ENCODE data around the gene PRSS38.

The PRSS38 gene

DNA sequence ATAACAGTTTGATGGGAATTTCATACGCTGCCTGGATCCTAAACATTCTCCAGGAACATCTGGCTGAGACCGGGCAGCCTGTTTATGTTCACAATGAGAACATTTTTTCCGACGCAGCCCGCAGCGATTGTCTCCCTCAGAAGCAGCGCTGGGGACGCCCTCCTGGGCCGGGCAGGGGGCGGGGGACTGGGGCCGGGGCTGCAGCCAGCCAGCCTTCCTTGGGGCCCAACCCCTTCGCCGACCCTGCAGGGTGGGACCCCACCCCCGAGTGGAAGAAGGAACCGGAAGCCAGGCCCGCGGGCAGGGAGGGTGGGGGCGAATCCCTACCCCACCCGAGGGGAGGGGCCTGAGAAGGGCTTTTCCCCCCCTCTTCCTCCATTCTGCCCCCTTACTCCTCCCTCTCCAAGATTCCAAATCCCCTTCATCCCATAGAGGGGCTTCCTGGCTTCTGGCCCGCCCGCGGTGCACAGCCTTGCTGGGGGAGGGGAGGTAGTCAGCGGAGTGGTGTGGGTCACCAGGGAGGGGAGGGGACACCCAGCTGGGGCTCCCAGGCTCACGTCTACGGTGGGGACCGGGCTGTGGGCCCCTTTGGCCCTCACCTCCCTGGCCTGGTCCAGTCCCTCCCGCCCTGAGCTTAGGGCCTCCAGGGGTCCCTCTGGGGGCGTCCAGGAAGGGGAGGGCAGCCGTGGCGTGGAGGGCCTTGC, 71.7 kb downstream of the PRSS38 start:
- no peak for DNase-seq

DNA sequence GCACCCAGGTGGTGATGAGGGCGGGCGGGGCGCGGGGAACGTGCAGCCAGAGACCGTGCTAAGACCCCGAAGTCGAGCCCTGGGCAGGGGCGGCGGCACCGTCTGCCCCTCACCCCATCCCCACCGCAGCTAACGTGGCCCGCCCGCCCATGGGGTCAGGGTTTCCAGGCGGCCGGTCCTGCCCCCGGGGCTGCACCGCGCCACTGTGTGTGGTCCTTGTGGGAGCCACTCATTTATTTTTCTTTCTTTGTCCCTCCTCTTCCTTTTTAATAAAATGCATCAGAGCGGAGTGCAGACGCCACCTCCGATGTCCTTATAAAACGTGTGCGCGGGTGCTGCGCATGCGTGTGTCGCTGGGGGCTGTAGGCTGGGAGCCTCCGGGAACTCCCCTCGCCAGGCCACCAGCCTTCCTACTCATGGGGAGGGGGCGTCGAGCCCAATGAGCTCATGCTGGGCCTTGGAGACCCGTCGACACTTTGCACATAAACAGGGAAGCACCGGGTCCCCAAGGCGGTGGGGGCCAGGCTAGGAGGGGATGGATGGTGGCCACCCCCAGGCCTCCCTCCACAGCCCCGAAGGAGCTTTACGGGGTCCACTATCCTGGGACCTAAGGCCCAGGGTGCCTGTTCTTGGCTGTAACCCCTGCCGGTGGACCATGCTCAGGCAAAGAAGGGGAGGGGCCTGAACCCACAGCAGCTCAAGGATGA, 72.4 kb downstream of the PRSS38 start:
- DNase-seq, result no peak

DNA sequence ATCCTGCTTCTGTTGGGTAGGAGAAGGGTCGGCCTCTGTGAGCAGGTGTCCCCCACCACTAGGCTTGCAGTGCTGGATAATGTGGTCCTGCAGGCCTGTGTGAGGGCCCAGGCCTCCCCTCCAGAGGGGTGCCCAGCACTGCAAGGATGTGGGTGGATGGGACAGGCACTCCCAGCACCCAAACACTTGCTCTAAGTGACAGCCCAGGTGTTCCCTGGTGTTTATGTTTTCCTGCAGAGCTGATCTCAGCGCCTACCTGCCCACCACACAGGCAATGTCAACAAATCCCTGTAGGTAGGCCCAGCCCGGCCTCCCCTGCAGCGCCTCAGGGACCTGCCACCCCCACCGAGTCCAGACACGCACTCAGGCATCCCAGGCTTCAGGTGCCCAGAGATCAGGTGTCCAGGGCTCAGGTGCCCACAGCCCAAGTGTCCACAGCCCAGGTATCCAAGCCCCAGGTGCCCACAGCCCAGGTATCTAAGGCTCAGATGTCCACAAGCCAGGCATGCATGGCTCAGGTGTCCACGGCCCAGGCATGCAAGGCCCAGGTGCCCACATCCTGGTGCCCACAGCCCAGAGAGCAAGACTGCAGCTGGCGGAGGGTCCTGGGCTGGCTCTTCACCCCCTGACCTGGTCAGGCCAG, 73.0 kb downstream of the PRSS38 start:
- no peak for DNase-seq

DNA sequence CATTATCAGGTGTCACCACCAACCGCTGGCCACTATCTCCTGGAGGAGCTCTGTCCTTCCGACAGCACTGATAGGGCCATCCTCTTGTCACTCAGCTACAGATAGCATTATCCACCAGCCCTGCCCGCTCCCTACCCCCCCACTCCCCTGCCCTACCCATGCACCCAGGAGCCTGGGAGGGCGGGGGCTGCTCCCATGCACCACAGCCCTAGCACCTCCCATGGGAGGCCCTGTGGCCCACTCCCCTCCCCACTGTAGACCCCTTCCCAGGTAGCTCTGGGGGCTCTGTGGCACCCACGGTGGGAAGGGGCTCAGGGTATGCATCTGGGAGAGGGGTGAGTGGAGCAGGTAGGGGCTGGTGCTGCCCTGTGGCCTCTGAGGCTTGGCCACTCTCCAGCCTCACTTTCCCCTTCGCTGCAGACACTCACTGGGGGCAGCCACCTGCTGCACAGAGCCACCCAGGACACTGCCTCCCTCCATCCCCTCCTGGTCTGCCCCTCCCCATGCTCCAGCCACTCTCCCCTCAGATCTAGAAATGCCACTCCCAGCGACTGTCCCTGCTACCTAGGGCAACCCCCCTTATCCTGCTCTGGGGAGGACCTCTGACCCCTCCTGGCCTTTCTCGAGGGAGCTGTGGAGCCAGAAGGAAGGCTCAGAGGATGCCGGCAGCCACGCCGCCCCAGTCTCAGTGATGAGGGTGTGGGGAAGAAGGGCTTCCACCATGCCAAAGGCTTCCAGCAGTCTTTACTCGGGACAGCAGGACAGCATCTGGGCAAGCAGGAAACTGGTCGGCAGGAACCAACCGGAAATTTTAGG, 73.8 kb downstream of the PRSS38 start:
- DNase-seq, result no peak

- DNase-seq, result no peak
These were observed 74.5 kb downstream of the PRSS38 start for GRCh38 chr1:227889863-227890405.

DNA sequence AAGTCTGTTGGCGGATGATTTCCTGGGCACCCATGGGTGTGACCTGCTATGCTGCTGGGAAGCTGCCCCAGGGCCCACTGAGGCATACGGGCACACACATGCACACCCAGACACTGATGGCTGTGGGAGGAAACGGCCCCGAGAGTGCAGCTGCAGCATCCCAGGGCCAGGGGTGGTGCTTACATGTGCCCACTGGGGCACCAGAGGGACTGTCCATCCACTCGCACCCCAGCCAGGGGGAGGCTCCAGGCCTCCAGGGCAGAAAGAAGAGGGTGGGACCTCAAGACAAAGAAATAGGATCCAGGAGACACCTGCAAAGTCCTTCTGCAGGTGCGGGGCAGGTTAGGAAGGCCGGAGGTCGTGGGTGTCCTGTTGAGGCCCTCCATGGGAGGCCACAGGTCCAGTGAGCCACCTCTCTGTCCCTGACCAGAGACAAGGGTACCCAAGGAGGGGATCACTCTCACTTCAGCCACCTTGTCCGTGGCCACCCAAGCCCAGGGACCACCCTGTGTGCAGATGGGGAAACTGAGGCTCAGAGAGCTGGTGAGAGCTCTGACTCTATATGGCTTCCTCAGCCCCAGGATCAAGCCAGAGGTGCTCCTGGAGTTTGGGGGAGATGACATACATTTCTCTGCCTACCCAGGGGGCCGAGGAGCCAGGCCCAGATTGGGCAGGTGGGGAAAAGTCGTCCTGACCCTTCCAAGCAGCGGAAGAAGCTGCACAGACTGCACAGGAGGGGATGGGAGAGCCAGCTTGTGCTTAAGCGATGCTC, 75.2 kb downstream of the PRSS38 start:
- DNase-seq, result no peak

- no peak for DNase-seq
These were observed 75.9 kb downstream of the PRSS38 start for GRCh38 chr1:227891223-227891954.

DNA sequence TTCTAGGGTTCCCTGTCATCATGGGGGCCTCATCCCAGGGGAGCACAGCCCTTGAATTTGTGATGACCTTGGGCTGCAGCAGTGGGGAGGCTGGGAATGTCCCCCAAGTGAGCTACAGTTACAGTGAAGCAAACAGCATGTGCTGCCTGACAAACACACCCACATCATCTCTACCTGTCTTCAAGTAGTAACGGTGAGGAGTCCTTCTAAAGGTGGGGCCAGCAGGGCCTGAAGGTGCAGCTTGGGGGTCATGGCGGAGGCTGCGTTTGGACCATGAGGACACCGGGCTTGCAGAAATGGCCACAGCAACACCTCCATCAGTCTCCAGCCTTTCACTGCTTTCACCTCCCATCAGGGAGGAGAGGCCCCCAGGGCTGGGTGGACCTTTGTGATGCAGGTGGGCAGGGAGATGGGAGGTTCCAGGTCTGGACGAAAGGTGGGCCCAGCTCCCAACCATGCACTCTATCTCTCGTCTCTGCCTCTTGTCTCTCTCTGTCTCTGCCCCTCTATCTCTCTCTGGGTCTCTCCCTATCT, 76.5 kb downstream of the PRSS38 start:
- DNase-seq, result no peak

DNA sequence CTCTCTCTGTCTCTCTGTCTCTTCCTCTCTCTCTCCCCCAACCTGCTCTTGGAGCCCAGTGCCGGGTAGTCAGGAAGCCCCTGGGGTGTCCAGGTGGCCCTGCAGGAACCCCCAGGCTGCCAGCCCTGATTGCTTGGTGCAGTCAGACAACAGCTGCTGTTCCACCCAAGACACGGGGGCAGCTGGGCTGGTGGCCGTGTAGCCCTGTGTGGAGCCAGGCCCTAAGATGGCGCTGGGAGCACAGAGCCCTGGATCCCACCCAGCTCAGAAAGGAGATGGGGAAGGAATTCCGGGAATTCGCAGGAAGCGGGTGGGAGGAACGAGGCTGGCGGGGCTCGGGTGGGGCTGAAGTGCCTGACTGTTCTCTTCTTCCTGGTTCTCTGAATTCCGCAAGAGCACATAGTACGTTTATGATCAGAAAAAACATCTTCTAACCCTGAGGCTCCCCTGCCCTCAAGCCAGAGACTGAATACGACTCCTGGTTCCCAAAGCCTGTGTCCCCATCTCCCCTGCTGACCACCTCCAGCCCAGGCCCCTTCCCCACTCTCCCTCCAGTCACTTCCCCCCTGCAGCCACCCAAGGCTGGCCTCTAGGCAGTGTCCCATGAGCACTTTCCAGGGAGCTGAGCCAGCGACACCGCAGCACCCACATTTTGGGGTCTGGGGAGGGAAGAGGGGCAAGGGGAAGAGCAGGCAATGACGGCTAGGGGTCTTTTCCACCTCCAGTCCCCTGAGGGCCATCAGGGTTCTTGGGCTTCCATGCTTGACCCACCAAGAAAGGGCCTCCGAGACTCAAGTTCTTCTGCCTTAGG, 77.2 kb downstream of the PRSS38 start:
- DNase-seq, result no peak

DNA sequence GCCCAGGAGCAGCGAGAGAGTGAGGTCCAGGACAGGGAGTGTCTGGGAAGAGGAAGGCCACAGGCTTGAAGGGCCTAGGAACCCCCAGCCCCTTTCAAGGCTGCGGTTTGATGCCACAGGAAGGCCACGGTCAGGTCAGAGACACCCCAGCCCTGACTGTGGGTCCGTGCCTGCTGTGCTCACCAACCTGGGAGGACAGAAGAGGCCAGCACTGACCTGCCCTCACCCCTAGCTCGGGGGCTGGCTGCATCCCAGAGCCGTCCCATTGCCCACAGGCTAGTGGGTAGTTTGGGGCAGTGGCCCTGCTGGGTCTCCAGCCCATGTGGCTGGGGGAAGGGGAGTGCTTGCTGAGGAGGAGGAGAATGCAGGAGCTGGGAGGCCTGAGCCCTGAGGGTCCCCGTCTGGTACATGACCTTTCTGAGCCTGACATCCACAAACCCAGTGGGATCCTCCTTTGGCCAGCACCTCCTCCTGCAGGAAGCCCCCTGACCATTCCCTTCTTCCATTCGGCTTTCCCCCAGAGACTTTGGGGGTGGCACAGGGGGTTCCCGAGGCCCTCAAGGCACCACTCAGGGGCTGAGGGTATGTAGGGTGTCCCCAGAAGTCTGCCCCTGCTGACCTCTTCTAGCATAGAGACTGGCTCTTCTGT, 77.9 kb downstream of the PRSS38 start:
- DNase-seq, result no peak

DNA sequence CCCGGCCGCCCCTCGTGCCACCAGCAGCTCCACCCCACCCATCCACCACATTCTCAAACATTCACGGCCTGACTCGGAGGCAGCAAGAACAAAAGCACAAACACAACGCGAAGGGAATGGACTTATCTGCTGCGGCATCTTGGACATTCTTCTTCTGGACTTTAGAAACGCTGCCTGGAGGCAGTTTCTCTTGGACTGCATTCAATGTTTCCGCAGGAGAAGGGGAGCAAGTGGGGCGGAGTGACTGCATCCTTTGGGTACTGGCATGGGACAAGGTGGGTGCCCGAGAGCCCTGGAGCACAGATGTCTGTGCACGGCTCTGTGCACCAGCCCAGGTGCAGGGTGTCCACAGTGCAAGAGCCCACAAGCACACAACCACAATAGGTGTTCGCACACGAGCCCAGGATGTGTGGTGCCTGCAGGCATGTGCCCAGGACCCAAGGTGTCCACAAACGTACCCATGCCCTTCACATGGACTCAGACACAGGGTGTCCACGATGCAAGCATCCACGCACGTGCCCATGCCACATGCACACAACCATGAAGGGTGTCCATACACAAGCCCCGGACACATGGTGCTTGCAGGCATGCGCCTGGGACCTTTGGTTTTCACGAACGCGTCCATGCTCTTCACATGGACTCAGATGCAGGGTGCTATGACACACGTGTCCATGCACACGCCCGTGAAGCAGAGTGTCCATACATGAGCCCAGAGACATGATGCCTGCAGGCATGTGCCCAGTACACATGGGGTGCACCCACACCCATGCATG, 78.7 kb downstream of the PRSS38 start:
- DNase-seq, result no peak

DNA sequence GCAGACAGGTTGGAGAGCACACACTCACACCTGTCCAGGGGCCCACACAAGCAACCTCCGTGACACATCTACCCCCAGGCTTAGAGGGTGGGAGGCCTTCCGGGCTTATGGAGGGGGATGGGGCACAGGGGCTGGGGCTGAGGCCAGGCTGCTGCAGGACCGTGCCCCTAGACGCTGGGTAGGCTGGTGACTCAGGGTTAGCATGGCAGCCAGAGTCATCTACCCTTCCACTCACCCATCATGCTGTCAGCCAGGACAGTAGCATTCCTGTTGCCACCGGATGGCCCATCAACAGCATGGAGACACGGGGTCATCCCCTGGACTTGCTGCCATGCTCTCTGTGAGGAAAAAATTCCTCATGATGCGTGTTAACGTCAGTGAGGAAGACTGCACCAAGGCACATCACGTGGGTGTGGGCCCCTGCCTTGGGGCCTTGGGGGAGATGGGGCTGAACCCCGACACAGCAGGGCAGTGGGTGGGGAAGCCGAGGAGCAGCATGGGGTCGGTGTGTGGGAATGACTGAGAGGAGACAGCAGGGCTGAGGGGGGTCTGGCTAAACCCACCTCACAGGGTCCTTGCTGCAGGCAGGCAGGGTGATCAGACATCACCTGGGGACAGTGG, 79.5 kb downstream of the PRSS38 start:
- DNase-seq, result no peak
